Heart left ventricle (tissue), 16 donors: ENCODE results near the gene DPAGT1. TPM values are rescaled to one million over a fixed set of nuclear protein-coding genes. Genes with fewer than 3 reads are reported as not detected.

Experiments
- ATAC-seq, 4 donors: fragments of 200-7000 bp; cut with Tn5 transposase; one replicate each; pipeline ENCODE4 v1.9.1; 2020 to 2022; ENCODE audit warnings: moderate library complexity in 4 of 4, mild to moderate bottlenecking in 3 of 4, moderate number of reproducible peaks in 1 of 4
- DNase-seq, 5 donors: peaks; one replicate each; pipeline ENCODE4 v3.0.0-alpha.2; 2020
- H3K27ac ChIP-seq, 12 donors: fragments of 200-600 bp; sonication (generic) in 4 of 12; one replicate each; pipeline versions ENCODE4 v1.5.0 to v1.8.0; 2016 to 2022; ENCODE audit warnings: mild to moderate bottlenecking in 2 of 12
- H3K27me3 ChIP-seq, 9 donors: fragments of 200-600 bp; sonication (generic) in 2 of 9; one replicate each; pipeline versions ENCODE4 v1.5.1 to v1.8.0; 2016 to 2022; ENCODE audit warnings: mild to moderate bottlenecking in 3 of 9
- H3K36me3 ChIP-seq, 9 donors: fragments of 200-600 bp; sonication (generic) in 2 of 9; one replicate each; pipeline versions ENCODE4 v1.5.0 to v1.8.0; 2018 to 2022; ENCODE audit warnings: mild to moderate bottlenecking in 2 of 9
- H3K4me1 ChIP-seq, 12 donors: fragments of 200-600 bp; sonication (generic) in 4 of 12; one replicate each; pipeline versions ENCODE4 v1.5.0 to v1.8.0; 2016 to 2022; ENCODE audit warnings: mild to moderate bottlenecking in 3 of 12
- H3K4me3 ChIP-seq, 12 donors: fragments of 200-600 bp; sonication (generic) in 4 of 12; one replicate each; pipeline versions ENCODE4 v1.5.0 to v1.8.0; 2017 to 2022; ENCODE audit warnings: mild to moderate bottlenecking in 9 of 12, moderate library complexity in 4 of 12
- H3K9me3 ChIP-seq, 12 donors: fragments of 200-600 bp; sonication (generic) in 4 of 12; one replicate each; pipeline versions ENCODE4 v1.5.0 to v1.8.0; 2016 to 2022; ENCODE audit warnings: mild to moderate bottlenecking in 1 of 12
- POLR2A ChIP-seq, 2 donors: fragments of 450-650 bp; IDR thresholded peaks; one replicate each; pipeline ENCODE4 v1.6.1; 2017; ENCODE audit warnings: antibody characterized with exemption in 2 of 2, mild to moderate bottlenecking in 2 of 2, moderate library complexity in 2 of 2
- WGBS, 4 donors: extraction: QIAGEN DNeasy Blood & Tissue Kit in 2 of 4; methylation state at CpG; one replicate each; pipeline versions ENCODE4 v1.1.5 to v1.1.7; 2013 to 2018; 5-methylcytosine and 5-hydroxymethylcytosine counted together
- intact Hi-C, 10 donors: fragments of 100-400 bp; cut with DNase I; formaldehyde crosslinking; loops; one replicate each; pipeline versions ENCODE4 v1.11.1 to v1.14.2; 2022
- polyA plus RNA-seq, 2 donors: library from polyadenylated mRNA; stranded (reverse); fragments of 200-250 nt; gene quantifications; one replicate each; pipeline ENCODE4 v1.2.3, GENCODE V29; 2013
- total RNA-seq, 9 donors: library from RNA; depleted of rRNA in 2 of 9; stranded (reverse); fragments of >200 nt in 2 of 9; fragmentation: NEBNext Ultra II Directional in 3 of 9; extraction: Animal tissue kit (Norgen Biotek cat#: 25700) in 3 of 9; gene quantifications; one replicate each; pipeline versions ENCODE4 v1.1.0 to v1.2.4, GENCODE V29; 2016 to 2023
- TF ChIP-seq, protein P1 (sequence below), 12 donors: fragments of 200-600 bp; sonication (generic) in 4 of 12; IDR thresholded peaks; one replicate each; pipeline versions ENCODE4 v1.5.0 to v1.8.0; 2018 to 2022; ENCODE audit warnings: antibody characterized with exemption in 12 of 12, mild to moderate bottlenecking in 5 of 12
- donor health status: ischemic (EF 13 %, LVEDD 7.1; RV severe dilation, severe dysfunction).
- donor health status: healthy with polysubstance abuse.
- donor health status: DM: no; HTN: yes; CAD: no.
- donor health status: DM: no; HTN: no; CAD: no.
- donor health status: ischemic (EF 25% LVEDD 6.9; RV normal size, moderate dysfunction).
- donor health status: ischemic (EF 25% LVEDD 5.7; RV mildly dilated, moderate dysfunction).
- donor health status: healthy.
- donor health status: DM: yes; HTN: yes; CAD: no.
- donor health status: ischemic (EF 35%, LVEDD 5.7; RV mildly dilated, moderate dysfunction).
- donor health status: nonischemic (EF 11% LVEDD 7.7; RV severe dilation, severe dysfunction).
- donor health status: DM: yes; HTN: yes; CAD: no.
- donor health status: PGD.
- donor health status: ischemic (EF 29% LVEDD 5.4; RV normal size, mild dysfunction).
- donor health status: nonischemic (EF 23%, LVEDD 6.1; RV moderate dilation, normal function).

DPAGT1 gene
- total and polyA plus RNA-seq, 11 donors: 11.2 to 32.9 (median 16.5) TPM

DNA sequence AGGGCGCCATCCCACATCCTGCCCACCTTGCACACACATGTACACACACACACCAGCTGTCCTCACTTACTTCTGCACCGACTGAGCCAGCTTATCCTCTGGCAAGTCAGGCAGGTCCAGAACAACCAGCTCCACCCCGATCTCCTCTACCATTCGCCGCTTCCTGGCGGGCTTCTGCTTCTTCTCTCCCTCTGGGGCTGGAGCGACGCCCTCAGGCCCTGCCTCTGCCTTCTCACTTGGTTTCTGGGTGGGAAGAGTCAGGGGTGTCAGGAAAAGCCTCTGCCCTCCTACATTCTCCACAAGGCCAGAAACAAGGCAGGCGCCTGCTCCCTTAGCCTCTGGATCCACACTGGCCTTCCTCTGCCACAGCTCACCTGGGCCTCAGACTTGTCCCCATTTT, 53.0 kb downstream of the DPAGT1 start:
- Histone ChIP-seq H3K36me3 (peaks cover 0 to 94% (median 89%) of the 10 kb centered on the region in 9 donors), H3K27ac (no peak overlapping the region), H3K9me3 (no peaks in the 10 kb centered on the region), H3K27me3 (no peaks in the 10 kb centered on the region), H3K4me3 (no peak overlapping the region), H3K4me1 (no peaks in the 10 kb centered on the region)
- intact Hi-C loops: no loop called here
- WGBS, 4 donors: 90 to 95% (median 94%) methylated on average over 9 of the region's 9 CpGs
- no peak for ATAC-seq
- no peak for DNase-seq
- TF ChIP-seq, protein P1, sequence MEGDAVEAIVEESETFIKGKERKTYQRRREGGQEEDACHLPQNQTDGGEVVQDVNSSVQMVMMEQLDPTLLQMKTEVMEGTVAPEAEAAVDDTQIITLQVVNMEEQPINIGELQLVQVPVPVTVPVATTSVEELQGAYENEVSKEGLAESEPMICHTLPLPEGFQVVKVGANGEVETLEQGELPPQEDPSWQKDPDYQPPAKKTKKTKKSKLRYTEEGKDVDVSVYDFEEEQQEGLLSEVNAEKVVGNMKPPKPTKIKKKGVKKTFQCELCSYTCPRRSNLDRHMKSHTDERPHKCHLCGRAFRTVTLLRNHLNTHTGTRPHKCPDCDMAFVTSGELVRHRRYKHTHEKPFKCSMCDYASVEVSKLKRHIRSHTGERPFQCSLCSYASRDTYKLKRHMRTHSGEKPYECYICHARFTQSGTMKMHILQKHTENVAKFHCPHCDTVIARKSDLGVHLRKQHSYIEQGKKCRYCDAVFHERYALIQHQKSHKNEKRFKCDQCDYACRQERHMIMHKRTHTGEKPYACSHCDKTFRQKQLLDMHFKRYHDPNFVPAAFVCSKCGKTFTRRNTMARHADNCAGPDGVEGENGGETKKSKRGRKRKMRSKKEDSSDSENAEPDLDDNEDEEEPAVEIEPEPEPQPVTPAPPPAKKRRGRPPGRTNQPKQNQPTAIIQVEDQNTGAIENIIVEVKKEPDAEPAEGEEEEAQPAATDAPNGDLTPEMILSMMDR (IDR thresholded peaks at IDR 0.05): no peak

DNA sequence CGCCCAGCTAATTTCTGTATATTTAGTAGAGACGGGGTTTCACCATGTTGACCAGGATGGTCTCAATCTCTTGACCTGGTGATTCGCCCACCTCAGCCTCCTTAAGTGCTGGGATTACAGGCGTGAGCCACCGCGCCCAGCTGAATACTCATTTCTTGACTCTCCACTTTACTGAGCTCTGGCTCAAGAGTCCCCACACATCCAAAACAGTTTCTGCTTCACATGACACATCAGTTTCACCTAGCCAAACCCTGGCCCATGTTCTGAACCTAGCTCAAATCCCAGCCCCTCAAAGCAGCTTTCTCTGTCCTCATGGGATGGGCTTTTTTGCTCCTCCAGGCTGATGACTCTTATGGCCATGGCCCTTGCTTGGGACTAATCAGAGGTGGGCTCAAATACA, 54.4 kb downstream of the DPAGT1 start:
- Histone ChIP-seq H3K36me3 (peaks cover 0 to 80% (median 74%) of the 10 kb centered on the region in 9 donors), H3K9me3 (no peaks in the 10 kb centered on the region), H3K4me3 (no peak overlapping the region), H3K4me1 (no peaks in the 10 kb centered on the region), H3K27me3 (no peaks in the 10 kb centered on the region), H3K27ac (no peak overlapping the region)
- WGBS, 4 donors: 95 to 98% (median 96%) methylated on average over 6 of the region's 6 CpGs
- ATAC-seq (no peak), DNase-seq (no peak)
- intact Hi-C loops: no loop called here
- TF ChIP-seq POLR2A (IDR thresholded peaks at IDR 0.05): no peak
- TF ChIP-seq, protein P1 (IDR thresholded peaks at IDR 0.05): no peak

Other genes with a start within 250 kb of the DPAGT1 start
- under 1 TPM in 1 of 9 donors, not detected in 8; 0.11 TPM for gene CXCR5, start 218.0 kb downstream of the DPAGT1 start, total RNA-seq
- gene CXCR5, start 218.0 kb downstream of the DPAGT1 start, polyA plus RNA-seq: under 1 TPM; 0.25 to 0.27 TPM
- gene BCL9L, start 175.9 kb downstream of the DPAGT1 start, total RNA-seq: 10 to 100 TPM; 33.4 to 80.3 (median 44.3) TPM
- 100 to 1,000 TPM in 1 of 2 donors, 10 to 100 TPM in 1; 28.0 to 102 TPM for gene BCL9L, start 175.9 kb downstream of the DPAGT1 start, polyA plus RNA-seq
- not detected for gene UPK2, start 145.6 kb downstream of the DPAGT1 start, total RNA-seq
- not detected for gene UPK2, start 145.6 kb downstream of the DPAGT1 start, polyA plus RNA-seq
- not detected for gene FOXR1, start 130.1 kb downstream of the DPAGT1 start, total RNA-seq
- not detected for gene FOXR1, start 130.1 kb downstream of the DPAGT1 start, polyA plus RNA-seq
- 10 to 100 TPM in 6 of 9 donors, 1 to 10 TPM in 3; 7.9 to 15.8 (median 11.7) TPM for gene CENATAC, start 103.7 kb downstream of the DPAGT1 start, total RNA-seq
- 10 to 100 TPM in 1 of 2 donors, 1 to 10 TPM in 1; 9.5 to 27.3 TPM for gene CENATAC, start 103.7 kb downstream of the DPAGT1 start, polyA plus RNA-seq
- gene RPS25, start 83.5 kb downstream of the DPAGT1 start, total RNA-seq: 1,000 to 10,000 TPM in 2 of 9 donors, 100 to 1,000 TPM in 7; 719 to 1,307 (median 821) TPM
- gene RPS25, start 83.5 kb downstream of the DPAGT1 start, polyA plus RNA-seq: 1,000 to 10,000 TPM; 1,773 to 1,882 TPM
- gene TRAPPC4, start 83.1 kb downstream of the DPAGT1 start, total RNA-seq: 10 to 100 TPM; 31.9 to 57.1 (median 44.4) TPM
- gene TRAPPC4, start 83.1 kb downstream of the DPAGT1 start, polyA plus RNA-seq: 10 to 100 TPM; 21.5 to 74.8 TPM
- 10 to 100 TPM in 3 of 9 donors, 1 to 10 TPM in 6; 4.5 to 18.5 (median 7.7) TPM for gene SLC37A4, start 71.0 kb downstream of the DPAGT1 start, total RNA-seq
- 10 to 100 TPM in 1 of 2 donors, 1 to 10 TPM in 1; 7.4 to 10.1 TPM for gene SLC37A4, start 71.0 kb downstream of the DPAGT1 start, polyA plus RNA-seq
- gene HYOU1, start 44.6 kb downstream of the DPAGT1 start, total RNA-seq: 100 to 1,000 TPM in 1 of 9 donors, 10 to 100 TPM in 8; 45.9 to 104 (median 68.6) TPM
- 100 to 1,000 TPM in 1 of 2 donors, 10 to 100 TPM in 1; 34.7 to 260 TPM for gene HYOU1, start 44.6 kb downstream of the DPAGT1 start, polyA plus RNA-seq
- gene VPS11, start 34.0 kb downstream of the DPAGT1 start, total RNA-seq: 10 to 100 TPM; 18.7 to 33.3 (median 21.5) TPM
- gene VPS11, start 34.0 kb downstream of the DPAGT1 start, polyA plus RNA-seq: 10 to 100 TPM; 21.7 to 27.1 TPM
- 10 to 100 TPM in 8 of 9 donors, 1 to 10 TPM in 1; 8.1 to 24.1 (median 16.6) TPM for gene HMBS, start 17.0 kb downstream of the DPAGT1 start, total RNA-seq
- 10 to 100 TPM; 28.8 to 34.0 TPM for gene HMBS, start 17.0 kb downstream of the DPAGT1 start, polyA plus RNA-seq
- gene C2CD2L, start 5.5 kb upstream of the DPAGT1 start, total RNA-seq: 10 to 100 TPM in 5 of 9 donors, 1 to 10 TPM in 4; 7.1 to 18.3 (median 11.2) TPM
- gene C2CD2L, start 5.5 kb upstream of the DPAGT1 start, polyA plus RNA-seq: 10 to 100 TPM in 1 of 2 donors, 1 to 10 TPM in 1; 6.6 to 17.7 TPM
- gene HINFP, start 19.7 kb upstream of the DPAGT1 start, total RNA-seq: 10 to 100 TPM in 7 of 9 donors, 1 to 10 TPM in 2; 9.4 to 16.3 (median 12.8) TPM
- gene HINFP, start 19.7 kb upstream of the DPAGT1 start, polyA plus RNA-seq: 10 to 100 TPM; 10.8 to 12.9 TPM
- gene ABCG4, start 47.2 kb upstream of the DPAGT1 start, total RNA-seq: 1 to 10 TPM in 4 of 9 donors, under 1 TPM in 5; 0.38 to 2.1 (median 0.98) TPM
- 1 to 10 TPM in 1 of 2 donors, under 1 TPM in 1; 0.25 to 1.1 TPM for gene ABCG4, start 47.2 kb upstream of the DPAGT1 start, polyA plus RNA-seq
- 10 to 100 TPM; 19.7 to 47.0 (median 30.7) TPM for gene NLRX1, start 66.9 kb upstream of the DPAGT1 start, total RNA-seq
- 10 to 100 TPM; 10.6 to 13.7 TPM for gene NLRX1, start 66.9 kb upstream of the DPAGT1 start, polyA plus RNA-seq
- gene NHERF4, start 83.6 kb upstream of the DPAGT1 start, total RNA-seq: 1 to 10 TPM in 1 of 9 donors, not detected in 8; 3.7 TPM
- gene NHERF4, start 83.6 kb upstream of the DPAGT1 start, polyA plus RNA-seq: not detected
- gene CBL, start 104.5 kb upstream of the DPAGT1 start, total RNA-seq: 10 to 100 TPM in 3 of 9 donors, 1 to 10 TPM in 6; 6.1 to 20.4 (median 9.5) TPM
- gene CBL, start 104.5 kb upstream of the DPAGT1 start, polyA plus RNA-seq: 1 to 10 TPM; 3.1 to 5.8 TPM
- gene MCAM, start 215.3 kb upstream of the DPAGT1 start, total RNA-seq: 100 to 1,000 TPM in 6 of 9 donors, 10 to 100 TPM in 3; 46.7 to 380 (median 110) TPM
- gene MCAM, start 215.3 kb upstream of the DPAGT1 start, polyA plus RNA-seq: 100 to 1,000 TPM in 1 of 2 donors, 10 to 100 TPM in 1; 31.9 to 108 TPM
- 10 to 100 TPM in 8 of 9 donors, 1 to 10 TPM in 1; 8.1 to 22.4 (median 11.8) TPM for gene RNF26, start 232.7 kb upstream of the DPAGT1 start, total RNA-seq
- 10 to 100 TPM in 1 of 2 donors, 1 to 10 TPM in 1; 6.2 to 17.6 TPM for gene RNF26, start 232.7 kb upstream of the DPAGT1 start, polyA plus RNA-seq
- gene C1QTNF5, start 239.0 kb upstream of the DPAGT1 start, total RNA-seq: 10 to 100 TPM; 12.9 to 47.1 (median 19.8) TPM
- 10 to 100 TPM; 20.0 to 23.9 TPM for gene C1QTNF5, start 239.0 kb upstream of the DPAGT1 start, polyA plus RNA-seq
- not detected for gene MFRP, start 244.9 kb upstream of the DPAGT1 start, total RNA-seq
- under 1 TPM in 1 of 2 donors, not detected in 1; 0.04 TPM for gene MFRP, start 244.9 kb upstream of the DPAGT1 start, polyA plus RNA-seq